Adrenal gland (tissue), 5 donors: ENCODE data around the gene REPS2.

ENCODE experiments used
- POLR2A ChIP-seq, 2 donors: fragments of 450-650 bp; IDR thresholded peaks; one replicate each; pipeline ENCODE4 v1.6.1; 2017; ENCODE audit warnings: antibody characterized with exemption in 2 of 2, mild to moderate bottlenecking in 2 of 2, moderate library complexity in 1 of 2
- TF ChIP-seq, protein P1 (sequence below), 6 experiments: fragments of 450-650 bp in 4 of 6; fragments of 200-600 bp in 2 of 6; sonication (generic) in 1 of 6; IDR thresholded peaks; 1 replicate in 5 of 6; 2 replicates in 1 of 6; pipeline versions ENCODE4 v1.5.1 to v1.8.0; 2016 to 2021; ENCODE audit warnings: antibody characterized with exemption in 6 of 6, mild to moderate bottlenecking in 2 of 6, moderate library complexity in 1 of 6
- donor health status: DM: no; HTN: no; CAD: no.

DNA sequence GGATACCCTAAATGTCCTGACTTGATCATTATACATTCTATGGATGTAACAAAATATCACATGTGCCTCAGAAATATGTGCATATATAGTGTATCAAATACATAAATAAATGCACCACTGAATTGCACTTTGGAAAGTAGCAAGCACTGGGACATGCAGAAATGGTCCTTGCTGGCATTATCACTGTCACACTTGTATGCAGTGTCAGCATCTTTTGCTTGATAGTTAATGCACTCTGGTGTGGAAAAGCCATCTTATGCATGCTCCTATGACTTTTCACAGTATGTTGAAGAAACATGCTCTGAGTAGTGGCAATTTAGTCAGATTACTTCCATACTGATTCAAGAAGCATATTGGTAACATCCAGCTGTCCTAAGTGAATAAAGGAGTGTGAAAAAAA, 27.5 kb upstream of the REPS2 start:
- no peak for TF ChIP-seq POLR2A (IDR thresholded peaks at IDR 0.05)
- TF ChIP-seq, protein P1, sequence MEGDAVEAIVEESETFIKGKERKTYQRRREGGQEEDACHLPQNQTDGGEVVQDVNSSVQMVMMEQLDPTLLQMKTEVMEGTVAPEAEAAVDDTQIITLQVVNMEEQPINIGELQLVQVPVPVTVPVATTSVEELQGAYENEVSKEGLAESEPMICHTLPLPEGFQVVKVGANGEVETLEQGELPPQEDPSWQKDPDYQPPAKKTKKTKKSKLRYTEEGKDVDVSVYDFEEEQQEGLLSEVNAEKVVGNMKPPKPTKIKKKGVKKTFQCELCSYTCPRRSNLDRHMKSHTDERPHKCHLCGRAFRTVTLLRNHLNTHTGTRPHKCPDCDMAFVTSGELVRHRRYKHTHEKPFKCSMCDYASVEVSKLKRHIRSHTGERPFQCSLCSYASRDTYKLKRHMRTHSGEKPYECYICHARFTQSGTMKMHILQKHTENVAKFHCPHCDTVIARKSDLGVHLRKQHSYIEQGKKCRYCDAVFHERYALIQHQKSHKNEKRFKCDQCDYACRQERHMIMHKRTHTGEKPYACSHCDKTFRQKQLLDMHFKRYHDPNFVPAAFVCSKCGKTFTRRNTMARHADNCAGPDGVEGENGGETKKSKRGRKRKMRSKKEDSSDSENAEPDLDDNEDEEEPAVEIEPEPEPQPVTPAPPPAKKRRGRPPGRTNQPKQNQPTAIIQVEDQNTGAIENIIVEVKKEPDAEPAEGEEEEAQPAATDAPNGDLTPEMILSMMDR (IDR thresholded peaks at IDR 0.05): no peak
